ENCODE data around the gene PCDHAC2. TPM values are rescaled to one million over a fixed set of nuclear protein-coding genes. Genes with fewer than 3 reads are reported as not detected.

Gene PCDHAC2
- total and polyA plus RNA-seq, 2 of the 4 experiments (the other 2 are of a cell fraction): not detected

DNA sequence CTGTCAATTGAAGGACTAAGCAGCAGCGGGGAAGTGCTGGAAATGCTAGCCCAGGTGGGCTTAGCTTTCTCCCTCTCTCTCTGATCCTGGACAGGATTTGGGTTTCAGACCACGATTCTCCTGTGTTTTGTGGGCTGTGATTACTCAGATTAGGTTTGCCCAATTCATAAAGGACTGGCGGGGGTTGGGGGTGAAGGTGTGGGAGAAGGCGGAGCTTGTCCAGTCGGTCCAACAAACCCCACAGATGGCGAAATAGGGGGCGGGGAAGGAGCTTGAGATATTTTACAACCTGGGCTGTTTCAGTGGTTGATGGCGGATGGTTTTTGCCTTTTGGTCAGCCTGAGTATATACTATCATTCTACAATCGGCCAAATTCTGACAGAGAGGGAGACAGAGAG, 35.2 kb downstream of the PCDHAC2 start:
- no CpG with 5 or more reads among the region's 9 CpGs for WGBS, 2 experiments (ENCODE audit: extremely low coverage in 2 of 2, insufficient read length in 1 of 2)
- Histone ChIP-seq H3K23ac (ENCODE audit: low read depth, low read length) (no peak overlapping the region), H2BK15ac (ENCODE audit: low read depth, low read length) (no peak overlapping the region), H4K8ac (ENCODE audit: low read depth in 2 of 2, low read length in 2 of 2) (no peak overlapping the region), H3K14ac (replicated peaks; ENCODE audit: low read depth, low read length) (no peak overlapping the region), H3K4me1 (ENCODE audit: control insufficient read depth, insufficient read depth, low read length) (no peaks in the 10 kb centered on the region), H4K5ac (ENCODE audit: low read depth, low read length) (no peak overlapping the region), H2AK5ac (ENCODE audit: low read depth, low read length) (no peak overlapping the region), H2BK5ac (ENCODE audit: low read depth, low read length, poor library complexity, severe bottlenecking) (no peak overlapping the region), H2AFZ (replicated peaks; ENCODE audit: low read length, poor library complexity) (no peak overlapping the region), H2BK120ac (ENCODE audit: low read depth, low read length) (no peak overlapping the region), H2BK20ac (ENCODE audit: low read depth, low read length) (no peak overlapping the region), H2AK9ac (replicated peaks; ENCODE audit: low read depth, low read length, poor library complexity) (no peak overlapping the region), H4K20me1 (ENCODE audit: insufficient read depth, low read length) (no peaks in the 10 kb centered on the region), H3K4me3 (ENCODE audit: insufficient read depth, low read depth, low read length) (no peak overlapping the region), H3K9me3 (ENCODE audit: control insufficient read depth, insufficient read depth, low read length) (peaks cover 18% of the 10 kb centered on the region), H4K91ac (ENCODE audit: insufficient read depth, low read depth, low read length) (no peak overlapping the region), H3K56ac (ENCODE audit: extremely low read depth, insufficient read depth, low read length) (no peak overlapping the region), H3K27me3 (ENCODE audit: control insufficient read depth, insufficient read depth, low read length) (no peaks in the 10 kb centered on the region), H3K9me1 (ENCODE audit: insufficient read depth, low read length) (no peaks in the 10 kb centered on the region), H3K27ac (ENCODE audit: insufficient read depth, low read length) (no peak overlapping the region), H3K18ac (ENCODE audit: low read depth, low read length) (no peak overlapping the region), H3K79me1 (ENCODE audit: low read depth in 1 of 2, low read length in 2 of 2) (no peaks in the 10 kb centered on the region), H3K4ac (ENCODE audit: low read depth, low read length) (no peak overlapping the region), H3K4me2 (ENCODE audit: low read depth, low read length) (no peak overlapping the region), H3K9ac (ENCODE audit: low read depth, low read length) (no peak overlapping the region), H3K36me3 (ENCODE audit: control insufficient read depth, insufficient read depth, low read length) (no peaks in the 10 kb centered on the region)
- intact Hi-C loops (cut with micrococcal nuclease) (no loop called here), in situ Hi-C loops (cut with MboI; ENCODE audit: low sequenced_read_pairs) (no loop called here), dilution Hi-C loops (cut with HindIII; ENCODE audit: low sequenced_read_pairs, unreplicated experiment) (no loop called here)
- DNase-seq (no peak), ATAC-seq (ENCODE audit: low read depth) (no peak)
- ChIA-PET POLR2A (ENCODE audit: unreplicated experiment) (no interaction called here), CTCF (no interaction called here)
- no peak for TF ChIP-seq RCOR1 (IDR thresholded peaks at IDR 0.05; ENCODE audit: insufficient replicate concordance, low read length)
- TF ChIP-seq CHD1 (IDR thresholded peaks at IDR 0.05; ENCODE audit: low read depth, low read length): no peak
- BruUV-seq (replicated peaks): no TSS peak

Measured in IMR-90 (cell line).